ENCODE measurements around the gene PCDHGB5. TPM values are rescaled to one million over a fixed set of nuclear protein-coding genes. Genes with fewer than 3 reads are reported as not detected.

PCDHGB5 gene
- total and polyA plus RNA-seq, 2 donors (not counting 3 experiments of a cell fraction or from before 2014, with no cell fraction given): 10.1 to 14.4 TPM

DNA sequence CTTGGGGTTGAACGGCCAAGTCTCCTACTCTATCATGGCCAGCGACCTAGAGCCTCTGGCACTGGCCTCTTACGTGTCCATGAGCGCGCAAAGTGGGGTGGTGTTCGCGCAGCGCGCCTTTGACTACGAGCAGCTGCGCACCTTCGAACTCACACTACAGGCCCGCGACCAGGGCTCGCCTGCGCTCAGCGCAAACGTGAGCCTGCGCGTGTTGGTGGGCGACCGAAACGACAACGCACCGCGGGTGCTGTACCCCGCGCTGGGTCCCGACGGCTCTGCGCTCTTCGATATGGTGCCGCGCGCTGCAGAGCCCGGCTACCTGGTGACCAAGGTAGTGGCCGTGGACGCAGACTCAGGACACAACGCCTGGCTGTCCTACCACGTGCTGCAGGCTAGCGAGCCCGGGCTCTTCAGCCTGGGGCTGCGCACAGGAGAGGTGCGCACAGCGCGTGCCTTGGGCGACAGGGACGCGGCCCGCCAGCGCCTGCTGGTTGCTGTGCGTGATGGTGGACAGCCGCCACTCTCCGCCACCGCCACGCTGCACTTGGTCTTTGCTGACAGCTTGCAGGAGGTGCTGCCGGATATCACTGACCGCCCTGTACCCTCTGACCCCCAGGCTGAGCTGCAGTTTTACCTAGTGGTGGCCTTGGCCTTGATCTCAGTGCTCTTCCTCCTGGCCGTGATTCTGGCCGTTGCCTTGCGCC, 2.0 kb downstream of the PCDHGB5 start:
- BruUV-seq (replicated peaks): no TSS peak
- FAIRE-seq (no peak), DNase-seq (ENCODE audit: low read depth, low spot score) (no peak)
- Histone ChIP-seq H4K20me1 (replicated peaks; ENCODE audit: control insufficient read depth, extremely low read depth, insufficient read depth, low read length) (no peaks in the 10 kb centered on the region), H3K9ac (replicated peaks; ENCODE audit: extremely low read depth, insufficient read depth, low read length) (no peak overlapping the region), H3K4me1 (ENCODE audit: control insufficient read depth, extremely low read depth, insufficient read depth, low read length) (peaks cover 2% of the 10 kb centered on the region), H3K27ac (ENCODE audit: insufficient read depth, low read depth, low read length) (no peak overlapping the region), H3K4me2 (ENCODE audit: insufficient read depth, low read length) (no peak overlapping the region), H3K9me1 (replicated peaks; ENCODE audit: control insufficient read depth, extremely low read depth, insufficient read depth, low read length) (no peaks in the 10 kb centered on the region), H3K9me3 (replicated peaks; ENCODE audit: control insufficient read depth, insufficient read depth, low read length) (no peaks in the 10 kb centered on the region), H3K79me2 (ENCODE audit: control insufficient read depth, insufficient read depth, low read length) (no peaks in the 10 kb centered on the region), H3K36me3 (ENCODE audit: control insufficient read depth in 2 of 2, extremely low read depth in 1 of 2, insufficient read depth in 2 of 2, low read length in 2 of 2) (no peaks in the 10 kb centered on the region), H3K4me3 (replicated peaks in 1 of 3; ENCODE audit: insufficient read depth in 1 of 3, low read depth in 1 of 3, low read length in 3 of 3) (no peak overlapping the region), H3K27me3 (ENCODE audit: control insufficient read depth in 2 of 2, insufficient read depth in 2 of 2, low read length in 2 of 2) (peaks cover 38 to 72% of the 10 kb centered on the region in 2 experiments), H2AFZ (ENCODE audit: low read depth, low read length) (no peak overlapping the region)
- POLR2A ChIA-PET: no interaction called here
- dilution Hi-C loops (cut with MboI; ENCODE audit: extremely low pct_ligation_motif_present, low sequenced_read_pairs): no loop called here
- CTCF ChIA-PET: interaction anchor here (0.9 to 2.0 kb wide), 3 partner anchors 10 to 164 kb away, joined by 3 to 6 read pairs (median 5); partner anchors contain the start of gene PCDHGA11
- peak; percentile 41 for TF ChIP-seq EZH2 (IDR thresholded peaks at IDR 0.05; ENCODE audit: borderline replicate concordance, low read depth, low read length, severe bottlenecking)
- TF ChIP-seq, protein P1, sequence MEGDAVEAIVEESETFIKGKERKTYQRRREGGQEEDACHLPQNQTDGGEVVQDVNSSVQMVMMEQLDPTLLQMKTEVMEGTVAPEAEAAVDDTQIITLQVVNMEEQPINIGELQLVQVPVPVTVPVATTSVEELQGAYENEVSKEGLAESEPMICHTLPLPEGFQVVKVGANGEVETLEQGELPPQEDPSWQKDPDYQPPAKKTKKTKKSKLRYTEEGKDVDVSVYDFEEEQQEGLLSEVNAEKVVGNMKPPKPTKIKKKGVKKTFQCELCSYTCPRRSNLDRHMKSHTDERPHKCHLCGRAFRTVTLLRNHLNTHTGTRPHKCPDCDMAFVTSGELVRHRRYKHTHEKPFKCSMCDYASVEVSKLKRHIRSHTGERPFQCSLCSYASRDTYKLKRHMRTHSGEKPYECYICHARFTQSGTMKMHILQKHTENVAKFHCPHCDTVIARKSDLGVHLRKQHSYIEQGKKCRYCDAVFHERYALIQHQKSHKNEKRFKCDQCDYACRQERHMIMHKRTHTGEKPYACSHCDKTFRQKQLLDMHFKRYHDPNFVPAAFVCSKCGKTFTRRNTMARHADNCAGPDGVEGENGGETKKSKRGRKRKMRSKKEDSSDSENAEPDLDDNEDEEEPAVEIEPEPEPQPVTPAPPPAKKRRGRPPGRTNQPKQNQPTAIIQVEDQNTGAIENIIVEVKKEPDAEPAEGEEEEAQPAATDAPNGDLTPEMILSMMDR (IDR thresholded peaks at IDR 0.05; ENCODE audit: extremely low read depth in 1 of 2, insufficient read depth in 1 of 2, low read depth in 1 of 2, low read length in 2 of 2): no peak
- TF ChIP-seq FOS (IDR thresholded peaks at IDR 0.05; ENCODE audit: borderline replicate concordance, insufficient read depth, low read length): no peak
- TF ChIP-seq MYC (IDR thresholded peaks at IDR 0.05; ENCODE audit: low read depth, low read length): no peak
- intact Hi-C loops (cut with micrococcal nuclease): no loop called here
